Measurements from ENCODE around the gene PRSS57. TPM values are rescaled to one million over a fixed set of nuclear protein-coding genes. Genes with fewer than 3 reads are reported as not detected.
"Not testable (repeated sequence)": the region's sequence is repeated elsewhere in the genome, so short reads cannot be mapped to it uniquely, and the experiment has no call there.

The PRSS57 gene
- total RNA-seq, 2 donors from 2014 or later, result not detected

DNA sequence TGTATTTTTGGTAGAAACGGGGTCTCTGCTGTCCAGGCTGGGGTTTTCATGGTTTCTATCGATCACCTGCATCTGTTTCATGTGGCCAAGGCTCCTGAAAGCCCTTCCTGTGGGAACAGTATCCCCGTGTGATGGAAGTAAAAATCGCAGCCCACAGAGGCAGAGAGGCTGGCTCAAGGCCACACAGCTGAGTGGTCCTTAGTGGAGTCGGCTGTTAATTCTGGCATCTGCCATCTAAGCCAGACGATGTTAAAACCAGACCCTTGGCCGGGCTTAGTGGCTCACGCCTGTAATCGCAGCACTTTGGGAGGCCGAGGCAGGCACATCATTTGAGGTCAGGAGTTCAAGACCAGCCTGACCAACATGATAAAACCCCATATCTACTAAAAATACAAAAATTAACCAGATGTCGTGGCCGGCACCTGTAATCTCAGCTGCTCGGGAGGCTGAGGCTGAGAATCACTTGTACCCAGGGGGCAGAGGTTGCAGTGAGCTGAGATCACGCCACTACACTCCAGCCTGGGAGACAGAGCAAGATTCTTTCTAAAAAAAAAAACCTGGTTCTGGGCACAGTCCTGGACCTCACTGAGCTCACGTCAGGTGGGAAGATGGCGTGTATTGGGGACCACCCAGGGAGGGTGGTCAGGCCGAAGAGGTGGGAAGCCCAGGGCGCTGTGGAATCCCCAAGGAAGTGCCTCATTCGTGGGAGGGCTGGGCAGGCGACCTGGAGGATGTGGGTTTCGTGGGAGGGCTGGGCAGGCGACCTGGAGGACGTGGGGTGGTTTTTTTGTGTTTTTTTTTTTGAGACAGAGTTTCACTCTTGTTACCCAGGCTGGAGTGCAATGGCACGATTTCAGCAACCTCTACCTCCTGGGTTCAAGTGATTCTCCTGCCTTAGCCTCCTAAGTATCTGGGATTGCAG, 37.2 kb upstream of the PRSS57 start:
- no peak for DNase-seq
- no peaks in the 10 kb centered on the region for H3K4me1 ChIP-seq
- TF ChIP-seq, protein P1, sequence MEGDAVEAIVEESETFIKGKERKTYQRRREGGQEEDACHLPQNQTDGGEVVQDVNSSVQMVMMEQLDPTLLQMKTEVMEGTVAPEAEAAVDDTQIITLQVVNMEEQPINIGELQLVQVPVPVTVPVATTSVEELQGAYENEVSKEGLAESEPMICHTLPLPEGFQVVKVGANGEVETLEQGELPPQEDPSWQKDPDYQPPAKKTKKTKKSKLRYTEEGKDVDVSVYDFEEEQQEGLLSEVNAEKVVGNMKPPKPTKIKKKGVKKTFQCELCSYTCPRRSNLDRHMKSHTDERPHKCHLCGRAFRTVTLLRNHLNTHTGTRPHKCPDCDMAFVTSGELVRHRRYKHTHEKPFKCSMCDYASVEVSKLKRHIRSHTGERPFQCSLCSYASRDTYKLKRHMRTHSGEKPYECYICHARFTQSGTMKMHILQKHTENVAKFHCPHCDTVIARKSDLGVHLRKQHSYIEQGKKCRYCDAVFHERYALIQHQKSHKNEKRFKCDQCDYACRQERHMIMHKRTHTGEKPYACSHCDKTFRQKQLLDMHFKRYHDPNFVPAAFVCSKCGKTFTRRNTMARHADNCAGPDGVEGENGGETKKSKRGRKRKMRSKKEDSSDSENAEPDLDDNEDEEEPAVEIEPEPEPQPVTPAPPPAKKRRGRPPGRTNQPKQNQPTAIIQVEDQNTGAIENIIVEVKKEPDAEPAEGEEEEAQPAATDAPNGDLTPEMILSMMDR (IDR thresholded peaks at IDR 0.05), result no peak
- no peaks in the 10 kb centered on the region for H3K9me3 ChIP-seq
- H3K36me3 ChIP-seq, result no peaks in the 10 kb centered on the region
- no peaks in the 10 kb centered on the region for H3K27me3 ChIP-seq
- no peak overlapping the region for H3K27ac ChIP-seq
- H3K4me3 ChIP-seq, result no peak overlapping the region
- no peak overlapping the region for H3K9ac ChIP-seq (ENCODE audit: low read depth in 2 of 2, low read length in 2 of 2)
- intact Hi-C loops (cut with DNase I), result loop anchor here (1.0 to 5.0 kb wide), 2 partner anchors 68 to 150 kb away; no protein-coding TSS in a partner anchor

DNA sequence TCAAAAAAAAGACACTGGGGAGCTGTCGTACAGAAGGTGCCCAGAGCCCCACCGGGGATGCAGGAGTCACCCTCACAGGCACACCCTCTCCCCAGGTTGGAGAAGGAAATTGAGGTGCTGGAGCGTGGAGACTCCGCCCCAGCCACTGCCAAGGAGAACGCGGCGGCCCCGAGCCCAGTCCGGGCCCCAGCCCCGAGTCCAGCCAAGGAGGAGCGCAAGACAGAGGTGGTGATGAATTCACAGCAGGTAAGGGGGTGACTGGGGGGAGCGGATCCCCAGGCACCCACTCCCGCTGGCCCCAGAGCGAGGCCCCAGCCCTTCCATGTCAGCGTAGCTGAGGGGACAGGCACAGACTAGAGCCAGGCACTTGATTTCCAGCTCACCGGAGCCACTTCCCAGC, 35.7 kb upstream of the PRSS57 start:
- Histone ChIP-seq H3K36me3 (no peaks in the 10 kb centered on the region), H3K27ac (no peak overlapping the region), H3K9me3 (no peaks in the 10 kb centered on the region), H3K9ac (ENCODE audit: low read depth in 2 of 2, low read length in 2 of 2) (no peak overlapping the region), H3K4me3 (no peak overlapping the region), H3K27me3 (no peaks in the 10 kb centered on the region), H3K4me1 (no peaks in the 10 kb centered on the region)
- intact Hi-C loops (cut with DNase I), result loop anchor here (5.0 kb wide), 1 partner anchor 149 kb away; no protein-coding TSS in a partner anchor
- TF ChIP-seq, protein P1 (IDR thresholded peaks at IDR 0.05), result no peak
- DNase-seq, result no peak

DNA sequence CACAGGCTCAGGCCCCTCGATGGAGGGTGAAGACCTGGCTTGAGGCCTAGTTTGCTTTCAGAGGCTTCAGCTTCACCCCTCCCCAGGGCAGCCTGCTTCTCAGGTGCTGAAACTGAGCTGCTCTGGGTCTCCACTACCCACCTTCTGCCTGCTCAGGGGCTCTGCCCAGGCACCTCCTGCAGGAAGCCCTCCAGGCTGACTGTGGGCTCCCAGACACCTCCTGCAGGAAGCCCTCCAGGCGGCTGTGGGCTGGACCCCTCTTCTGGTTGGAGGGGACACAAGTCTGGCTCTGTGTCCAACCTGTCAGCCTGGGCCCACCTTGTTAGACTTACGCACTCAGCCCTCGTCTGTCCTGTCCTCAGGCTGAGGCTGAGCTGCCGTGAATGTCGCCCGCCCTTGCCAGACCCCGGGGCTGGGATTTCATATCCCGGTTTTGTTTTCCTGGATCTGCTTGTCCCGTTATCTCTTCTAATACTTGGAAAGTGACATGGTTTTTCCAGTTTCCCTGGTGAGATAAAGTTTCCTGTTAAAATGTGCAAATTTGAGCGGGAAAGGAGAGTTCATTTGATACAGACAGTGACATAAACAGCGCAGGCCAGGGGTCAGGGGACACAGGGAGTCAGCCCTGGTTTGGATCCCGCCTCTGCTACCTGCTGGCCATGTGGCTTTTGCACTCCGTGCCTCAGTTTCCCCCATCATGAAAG, 34.9 kb upstream of the PRSS57 start:
- Histone ChIP-seq H3K9ac (ENCODE audit: low read depth in 2 of 2, low read length in 2 of 2) (no peak overlapping the region), H3K27me3 (no peaks in the 10 kb centered on the region), H3K4me1 (no peaks in the 10 kb centered on the region), H3K9me3 (no peaks in the 10 kb centered on the region), H3K27ac (no peak overlapping the region), H3K36me3 (no peaks in the 10 kb centered on the region), H3K4me3 (no peak overlapping the region)
- DNase-seq, result no peak
- intact Hi-C loops (cut with DNase I), result loop anchor here (5.0 kb wide), 1 partner anchor 148 kb away; no protein-coding TSS in a partner anchor
- TF ChIP-seq, protein P1 (IDR thresholded peaks at IDR 0.05), result no peak

DNA sequence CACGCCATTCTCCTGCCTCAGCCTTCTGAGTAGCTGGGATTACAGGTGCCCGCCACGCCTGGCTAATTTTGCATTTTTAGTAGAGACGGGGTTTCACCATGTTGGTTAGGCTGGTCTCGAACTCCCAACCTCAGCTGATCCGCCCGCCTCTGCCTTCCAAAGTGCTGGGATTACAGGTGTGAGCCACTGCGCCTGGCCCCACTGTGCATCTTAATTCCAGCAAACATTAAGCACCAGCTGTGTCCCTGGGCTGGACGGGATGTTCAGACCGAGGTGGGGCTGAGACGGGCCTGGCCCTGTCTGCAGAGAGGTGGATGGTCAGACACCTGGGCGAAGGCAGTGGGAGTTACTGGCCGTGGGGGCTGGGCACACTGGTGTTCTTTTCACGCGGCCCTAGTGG, 34.3 kb upstream of the PRSS57 start:
- H3K27me3 ChIP-seq; intact Hi-C loops (cut with DNase I); DNase-seq: not testable (repeated sequence)

DNA sequence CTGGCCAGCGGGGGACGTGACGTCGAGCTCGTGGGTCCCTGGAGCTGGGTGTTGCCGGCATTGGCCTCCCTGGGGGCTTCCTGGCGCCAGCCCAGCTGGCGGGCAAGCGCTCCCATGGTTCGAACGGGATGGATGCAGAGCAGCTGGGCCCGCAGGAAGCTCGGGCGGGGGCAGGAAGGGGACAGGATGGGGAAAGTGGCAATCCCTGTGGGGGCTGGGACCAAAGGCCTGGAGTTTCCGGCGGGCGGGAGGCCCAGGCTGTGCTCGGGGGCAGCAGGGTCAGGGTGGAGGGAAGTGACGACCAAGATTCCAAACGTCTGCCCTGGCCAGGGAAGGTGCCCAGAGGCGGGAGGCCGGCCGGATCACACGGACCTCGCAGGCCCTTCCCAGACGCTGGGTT, 32.8 kb upstream of the PRSS57 start:
- no peaks in the 10 kb centered on the region for H3K4me1 ChIP-seq
- no peaks in the 10 kb centered on the region for H3K27me3 ChIP-seq
- no peaks in the 10 kb centered on the region for H3K36me3 ChIP-seq
- intact Hi-C loops (cut with DNase I), result no loop called here
- no peaks in the 10 kb centered on the region for H3K9me3 ChIP-seq
- no peak overlapping the region for H3K9ac ChIP-seq (ENCODE audit: low read depth in 2 of 2, low read length in 2 of 2)
- TF ChIP-seq, protein P1 (IDR thresholded peaks at IDR 0.05), result no peak
- H3K4me3 ChIP-seq, result no peak overlapping the region
- DNase-seq, result no peak
- no peak overlapping the region for H3K27ac ChIP-seq

More for the DNA sequence above, 34.3 kb upstream of the PRSS57 start:
- not testable (repeated sequence) for H3K9me3 ChIP-seq; H3K9ac ChIP-seq (ENCODE audit: low read depth in 2 of 2, low read length in 2 of 2); H3K4me1 ChIP-seq; H3K4me3 ChIP-seq; H3K36me3 ChIP-seq; H3K27ac ChIP-seq

Data from colonic mucosa (tissue), 4 donors.